ENCODE data around the gene RFXAP.

Gene RFXAP

GRCh38 chr13:36866232-36866631 is 47.2 kb downstream of the RFXAP start:
- Histone ChIP-seq H3K36me3 (ENCODE audit: low read depth) (no peaks in the 10 kb centered on the region), H3K27me3 (ENCODE audit: insufficient read depth, poor library complexity, severe bottlenecking) (no peaks in the 10 kb centered on the region), H3K4me3 (ENCODE audit: severe bottlenecking) (no peak overlapping the region), H3K9me3 (ENCODE audit: severe bottlenecking) (no peaks in the 10 kb centered on the region), H3K27ac (ENCODE audit: poor library complexity, severe bottlenecking) (no peak overlapping the region), H3K4me1 (ENCODE audit: insufficient read depth, poor library complexity, severe bottlenecking) (peaks cover 3% of the 10 kb centered on the region)
- ATAC-seq (ENCODE audit: low read depth) (no peak), DNase-seq (ENCODE audit: low spot score) (no peak)
- TF ChIP-seq CTCF (IDR thresholded peaks at IDR 0.05; ENCODE audit: poor library complexity, severe bottlenecking): no peak

DNA sequence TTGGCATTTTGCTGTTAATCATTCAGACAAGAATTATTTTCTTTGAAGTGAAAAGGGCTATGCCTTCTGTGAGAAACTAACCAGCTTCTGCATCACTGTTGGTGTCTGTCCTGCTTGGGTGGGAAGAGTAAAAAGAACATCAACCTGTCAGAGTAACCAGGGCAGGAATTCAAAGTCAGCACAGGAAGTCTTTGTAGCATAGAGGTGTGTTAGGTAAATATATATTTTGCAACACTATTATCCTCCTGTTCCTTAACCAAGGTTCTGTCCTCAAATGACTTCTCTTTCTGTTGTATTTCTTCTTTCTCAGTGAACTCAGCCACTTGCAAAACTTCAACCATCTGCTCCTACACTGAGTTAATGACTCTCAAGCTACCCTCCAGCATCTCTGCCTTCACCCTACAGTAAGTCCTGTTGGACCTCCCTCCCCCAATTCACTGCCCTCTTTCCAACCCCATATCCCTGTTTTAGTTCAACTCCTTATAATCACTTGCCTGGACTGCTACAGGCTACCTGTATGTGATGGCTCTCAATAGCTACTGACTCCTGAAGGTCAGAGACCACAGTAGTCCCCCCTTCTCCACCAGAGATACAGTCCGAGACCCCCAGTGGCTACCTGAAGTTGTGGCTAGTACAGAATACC is 51.1 kb downstream of the RFXAP start:
- ATAC-seq (ENCODE audit: low read depth) (peak; percentile 57; the same call in 2 of the 3 replicates), DNase-seq (ENCODE audit: low spot score) (no peak)
- TF ChIP-seq CTCF (IDR thresholded peaks at IDR 0.05; ENCODE audit: poor library complexity, severe bottlenecking): no peak
- no peaks in the 10 kb centered on the region for H3K36me3 ChIP-seq (ENCODE audit: low read depth)
- peaks cover 3% of the 10 kb centered on the region for H3K4me1 ChIP-seq (ENCODE audit: insufficient read depth, poor library complexity, severe bottlenecking)
- H3K9me3 ChIP-seq (ENCODE audit: severe bottlenecking): no peaks in the 10 kb centered on the region
- no peaks in the 10 kb centered on the region for H3K27me3 ChIP-seq (ENCODE audit: insufficient read depth, poor library complexity, severe bottlenecking)
- no peak overlapping the region for H3K4me3 ChIP-seq (ENCODE audit: severe bottlenecking)
- no peak overlapping the region for H3K27ac ChIP-seq (ENCODE audit: poor library complexity, severe bottlenecking)

GRCh38 chr13:36872621-36873020 is 53.6 kb downstream of the RFXAP start:
- H3K9me3 ChIP-seq (ENCODE audit: severe bottlenecking): no peaks in the 10 kb centered on the region
- DNase-seq (ENCODE audit: low spot score) (no peak), ATAC-seq (ENCODE audit: low read depth) (no peak)

GRCh38 chr13:36875431-36875830 is 56.4 kb downstream of the RFXAP start:
- Histone ChIP-seq H3K4me3 (ENCODE audit: severe bottlenecking) (no peak overlapping the region), H3K27ac (ENCODE audit: poor library complexity, severe bottlenecking) (no peak overlapping the region), H3K4me1 (ENCODE audit: insufficient read depth, poor library complexity, severe bottlenecking) (peaks cover under 1% of the 10 kb centered on the region), H3K36me3 (ENCODE audit: low read depth) (no peaks in the 10 kb centered on the region), H3K9me3 (ENCODE audit: severe bottlenecking) (no peaks in the 10 kb centered on the region), H3K27me3 (ENCODE audit: insufficient read depth, poor library complexity, severe bottlenecking) (no peaks in the 10 kb centered on the region)
- ATAC-seq (ENCODE audit: low read depth) (no peak), DNase-seq (ENCODE audit: low spot score) (no peak)
- no peak for TF ChIP-seq CTCF (IDR thresholded peaks at IDR 0.05; ENCODE audit: poor library complexity, severe bottlenecking)

More at GRCh38 chr13:36872621-36873020, 53.6 kb downstream of the RFXAP start:
- H3K27ac ChIP-seq (ENCODE audit: poor library complexity, severe bottlenecking): no peak overlapping the region
- H3K27me3 ChIP-seq (ENCODE audit: insufficient read depth, poor library complexity, severe bottlenecking): no peaks in the 10 kb centered on the region
- H3K4me1 ChIP-seq (ENCODE audit: insufficient read depth, poor library complexity, severe bottlenecking): peaks cover 3% of the 10 kb centered on the region
- H3K36me3 ChIP-seq (ENCODE audit: low read depth): no peaks in the 10 kb centered on the region
- no peak overlapping the region for H3K4me3 ChIP-seq (ENCODE audit: severe bottlenecking)
- TF ChIP-seq CTCF (IDR thresholded peaks at IDR 0.05; ENCODE audit: poor library complexity, severe bottlenecking): no peak

DNA sequence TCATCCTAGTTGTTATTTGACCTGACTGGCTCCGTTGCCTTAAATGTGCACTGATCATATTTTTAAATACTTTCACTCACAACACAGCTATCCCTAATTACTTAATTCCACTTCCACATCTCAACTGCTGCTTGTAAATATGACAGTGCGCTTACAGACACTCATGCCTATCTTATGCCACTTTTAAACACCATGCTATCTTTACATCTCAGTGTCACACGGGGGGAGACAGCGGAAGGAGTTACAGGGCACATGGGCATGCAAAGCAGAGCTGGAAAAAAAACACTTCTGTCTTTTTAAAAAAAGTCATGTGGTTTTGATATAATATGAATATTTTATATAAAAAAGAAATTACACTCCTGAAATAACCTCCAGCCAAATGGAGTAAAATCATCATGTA is 56.9 kb downstream of the RFXAP start:
- Histone ChIP-seq H3K9me3 (ENCODE audit: severe bottlenecking) (no peaks in the 10 kb centered on the region), H3K4me3 (ENCODE audit: severe bottlenecking) (no peak overlapping the region), H3K4me1 (ENCODE audit: insufficient read depth, poor library complexity, severe bottlenecking) (no peaks in the 10 kb centered on the region), H3K27ac (ENCODE audit: poor library complexity, severe bottlenecking) (no peak overlapping the region), H3K27me3 (ENCODE audit: insufficient read depth, poor library complexity, severe bottlenecking) (no peaks in the 10 kb centered on the region), H3K36me3 (ENCODE audit: low read depth) (no peaks in the 10 kb centered on the region)
- TF ChIP-seq CTCF (IDR thresholded peaks at IDR 0.05; ENCODE audit: poor library complexity, severe bottlenecking): no peak
- no peak for ATAC-seq (ENCODE audit: low read depth)
- no peak for DNase-seq (ENCODE audit: low spot score)

All from RWPE2 (cell line).